ENCODE results near the gene HOXB6. TPM values are rescaled to one million over a fixed set of nuclear protein-coding genes. Genes with fewer than 3 reads are reported as not detected.

Gene HOXB6
- total RNA-seq, 4 donors from 2014 or later: 9.2 to 22.7 (median 15.5) TPM

DNA sequence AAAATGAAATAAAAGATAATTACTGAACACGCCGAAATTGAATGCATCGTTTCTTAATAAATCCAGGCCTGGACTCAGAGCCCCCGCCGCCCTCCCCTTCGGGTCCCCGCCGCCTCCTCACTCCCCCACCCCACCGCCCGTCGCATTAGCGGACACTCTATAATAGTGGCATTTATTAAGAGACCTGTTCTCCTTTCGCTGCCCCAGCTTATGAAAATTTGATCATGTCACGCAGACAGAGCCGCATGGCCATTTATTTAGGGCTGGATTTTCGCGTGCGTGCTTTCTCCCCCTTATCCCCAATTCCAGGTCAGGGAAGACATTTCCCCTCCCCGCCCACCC, 53.6 kb downstream of the HOXB6 start:
- TF ChIP-seq CTCF (IDR thresholded peaks at IDR 0.05): no peak
- ATAC-seq (ENCODE audit: low FRiP score) (no peak), DNase-seq (ENCODE audit: low spot score) (no peak)

DNA sequence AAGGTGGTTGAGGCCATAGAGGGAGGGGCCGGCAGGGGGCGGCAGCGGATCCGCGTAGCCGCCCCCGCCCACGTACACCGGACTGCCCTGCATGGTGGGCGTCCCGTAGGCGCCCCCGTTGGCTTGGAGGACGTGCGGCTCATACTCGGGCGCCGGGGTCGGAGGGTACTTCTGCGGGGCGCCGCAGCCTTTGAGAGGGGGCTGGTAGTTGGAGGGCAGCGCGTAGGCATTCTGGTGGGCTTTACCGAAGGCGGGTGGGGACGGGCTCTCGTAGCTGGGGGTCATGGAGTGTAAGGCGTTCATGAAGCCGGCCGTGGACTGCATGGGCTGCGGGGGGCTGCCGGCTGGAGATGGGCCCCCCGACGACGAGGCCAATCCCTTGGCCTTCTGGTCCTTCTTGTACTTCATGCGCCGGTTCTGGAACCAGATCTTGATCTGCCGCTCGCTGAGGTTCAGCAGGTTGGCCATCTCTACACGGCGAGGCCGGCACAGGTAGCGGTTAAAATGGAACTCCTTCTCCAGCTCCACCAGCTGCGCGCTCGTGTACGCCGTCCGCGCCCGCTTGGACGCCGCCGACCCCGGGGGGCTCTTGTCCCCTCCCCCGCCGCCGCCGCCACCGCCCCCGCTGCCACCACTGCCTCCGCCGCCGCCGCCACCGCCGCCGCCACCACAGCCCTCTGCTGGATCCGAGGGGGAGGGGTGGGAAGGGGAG, 54.1 kb downstream of the HOXB6 start:
- ATAC-seq (ENCODE audit: low FRiP score): no peak
- no peak for TF ChIP-seq CTCF (IDR thresholded peaks at IDR 0.05)
- DNase-seq (ENCODE audit: low spot score): no peak

GRCh38 chr17:48549914-48550501, 54.8 kb downstream of the HOXB6 start:
- DNase-seq (ENCODE audit: low spot score) (no peak), ATAC-seq (ENCODE audit: low FRiP score) (no peak)
- TF ChIP-seq CTCF (IDR thresholded peaks at IDR 0.05): no peak

DNA sequence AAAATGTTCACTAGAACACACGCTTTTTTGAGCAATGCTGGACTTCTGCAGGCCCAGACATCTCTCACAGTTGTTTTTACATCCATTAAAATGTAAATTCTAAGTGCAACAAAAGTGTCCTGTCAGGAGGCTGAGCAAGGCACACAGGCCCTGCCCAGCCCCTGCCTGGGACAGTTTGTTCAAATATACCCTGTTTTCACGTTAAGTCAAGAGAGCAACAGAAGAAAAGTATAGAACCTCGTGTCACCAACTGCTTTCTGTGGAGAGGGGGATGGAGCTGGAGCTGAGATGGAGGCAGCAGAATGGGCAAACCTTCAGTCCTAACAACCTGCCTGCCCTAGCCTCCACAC, 55.5 kb downstream of the HOXB6 start:
- ATAC-seq (ENCODE audit: low FRiP score): no peak
- TF ChIP-seq CTCF (IDR thresholded peaks at IDR 0.05): no peak

GRCh38 chr17:48548523-48549280, 56.1 kb downstream of the HOXB6 start:
- ATAC-seq (ENCODE audit: low FRiP score): no peak
- TF ChIP-seq CTCF (IDR thresholded peaks at IDR 0.05): no peak

More for the DNA sequence above, 55.5 kb downstream of the HOXB6 start:
- no peak for DNase-seq (ENCODE audit: low spot score)

DNA sequence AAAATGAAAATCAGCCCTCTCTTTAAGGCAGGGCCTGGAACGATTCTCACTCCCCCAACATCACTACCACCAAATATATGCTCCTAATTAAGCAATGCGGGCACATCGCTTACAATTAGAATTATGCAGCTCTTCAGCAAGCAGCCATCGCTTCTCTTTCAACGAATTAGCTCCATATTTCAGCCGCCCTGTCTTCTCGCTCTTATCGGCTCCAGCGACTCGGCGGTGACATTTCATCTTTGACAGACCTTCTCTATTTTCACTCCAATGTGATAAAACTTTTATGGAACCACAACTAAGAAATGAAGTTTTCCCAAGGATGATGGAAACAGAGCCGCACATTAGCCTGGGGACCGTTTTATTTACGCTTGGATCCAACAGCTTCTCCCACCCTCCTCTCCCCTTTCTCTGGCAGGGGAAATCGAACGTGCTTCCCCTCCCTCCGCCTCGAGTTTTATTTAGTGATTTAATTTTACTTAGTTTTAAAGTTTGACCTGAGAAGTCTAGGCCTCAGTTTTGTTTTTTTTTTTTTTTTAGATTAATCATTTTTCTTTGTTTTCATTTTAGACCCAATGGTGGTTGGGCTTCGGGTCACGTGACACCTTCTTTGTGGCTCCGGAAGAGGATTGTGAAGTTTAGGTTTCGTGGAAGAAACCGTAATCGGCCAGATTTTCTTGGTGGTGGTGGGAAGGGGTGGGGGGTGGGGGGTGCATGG, 56.8 kb downstream of the HOXB6 start:
- no peak for TF ChIP-seq CTCF (IDR thresholded peaks at IDR 0.05)
- ATAC-seq (ENCODE audit: low FRiP score) (no peak), DNase-seq (ENCODE audit: low spot score) (no peak)

More at GRCh38 chr17:48548523-48549280, 56.1 kb downstream of the HOXB6 start:
- no peak for DNase-seq (ENCODE audit: low spot score)

Data from omental fat pad (tissue), 4 donors.